Inflammatory macrophage (primary cell): Measurements from ENCODE around the gene FAM217A.
"Not testable (repeated sequence)": the region's sequence is repeated elsewhere in the genome, so short reads cannot be mapped to it uniquely, and the experiment has no call there.

ENCODE experiments used
- DNase-seq, 2 donors: peaks; one replicate each; pipeline ENCODE4 v3.0.0-alpha.2; 2020 to 2022
- total RNA-seq, 18 experiments: gene quantifications; one replicate each; lab custom pipeline; 2026; ENCODE audit warnings: mixed read lengths in 6 of 18, inconsistent platforms in 2 of 18; lab: John Stamatoyannopoulos, UW

The FAM217A gene, protein sequence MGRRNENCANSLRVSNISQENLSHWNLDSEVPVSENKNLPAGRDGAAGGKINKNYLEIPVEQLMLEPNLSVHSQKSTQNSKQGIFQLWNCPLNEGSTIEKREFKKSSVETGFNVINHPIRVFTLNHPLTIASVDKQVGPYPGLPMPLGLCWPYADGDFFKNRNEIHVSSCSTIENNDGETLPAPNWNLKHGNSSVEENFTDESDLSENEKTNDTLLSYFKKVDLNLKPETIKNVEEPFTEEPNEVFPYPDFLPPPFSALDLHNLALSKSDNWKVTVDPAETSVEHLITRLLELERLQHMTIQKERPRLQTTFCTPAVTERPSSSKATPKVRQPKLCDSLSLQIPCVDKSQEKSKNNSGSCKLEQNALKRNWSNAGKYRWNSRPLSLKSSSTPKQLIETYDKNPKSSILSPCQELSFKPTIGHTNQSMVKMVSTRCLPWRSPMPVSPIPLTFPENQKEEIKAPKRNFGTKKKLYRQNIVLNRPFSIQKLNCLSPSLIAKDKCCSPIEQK
- 0 to 0.13 (median 0) reads per million in 18 experiments for total RNA-seq

DNA sequence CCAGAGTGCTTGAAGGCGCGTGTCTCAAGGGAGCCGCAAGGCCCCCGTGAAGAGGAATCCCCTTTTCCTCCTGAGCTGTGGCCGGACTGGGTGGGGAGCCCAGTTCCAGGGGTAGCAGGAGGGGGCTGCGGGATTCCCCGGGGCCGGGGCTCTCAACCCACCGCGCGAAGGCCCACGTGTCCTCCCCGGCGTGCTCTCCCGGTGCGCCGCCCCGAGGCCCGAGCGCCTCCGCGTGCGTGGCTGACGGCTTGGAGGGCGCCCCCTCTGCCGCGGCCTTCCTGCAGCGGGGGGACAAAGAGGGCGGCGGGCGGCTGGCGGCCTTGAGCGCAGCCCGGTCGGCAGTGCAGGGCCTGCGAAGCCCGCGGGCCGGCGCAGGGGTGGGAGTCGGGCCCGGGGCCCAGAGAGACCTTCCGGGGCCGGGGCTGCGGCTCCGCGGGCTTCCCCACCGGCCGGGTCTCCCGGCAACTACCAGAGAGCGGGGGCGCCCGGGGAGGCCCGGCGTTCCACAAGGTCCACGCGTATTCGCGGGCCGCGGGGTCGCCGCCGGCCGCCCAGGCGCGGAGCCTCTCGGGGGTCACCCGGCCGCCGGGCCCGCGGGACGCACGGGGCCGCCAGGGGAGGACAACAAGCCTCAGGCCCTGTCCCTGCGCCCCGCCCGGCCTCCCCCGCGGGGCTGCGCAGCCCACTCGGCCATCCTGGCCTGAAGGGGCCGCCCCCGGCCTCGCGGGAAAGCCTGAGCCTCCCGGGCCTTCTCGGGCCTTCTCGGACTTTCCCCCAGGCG is at the start of gene FAM217A:
Gene FAM217A, minus strand, starts transcription at position 447 of the 781 bp plus-strand sequence. CDS start 1,723 bp downstream, outside the sequence.
- DNase-seq, result no peak

DNA sequence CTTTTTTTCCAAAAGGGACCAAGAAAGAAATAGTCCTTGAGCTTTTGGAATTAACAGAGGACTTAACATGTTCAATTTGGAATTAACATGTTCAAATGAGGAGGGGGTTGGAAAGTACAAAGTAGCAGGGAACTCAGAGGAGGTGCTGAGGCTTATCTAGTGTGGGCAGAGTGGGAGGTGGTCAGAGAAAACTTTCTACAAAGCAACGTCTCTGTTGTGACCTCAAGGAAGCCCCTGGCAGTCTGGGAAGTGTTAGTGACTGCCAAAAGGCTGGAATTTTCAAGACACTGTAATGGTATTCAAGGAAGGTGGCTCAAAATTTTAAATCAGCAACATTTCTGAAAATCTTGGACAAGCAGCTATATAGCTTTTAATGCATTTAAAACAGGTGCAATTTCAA is 49.1 kb upstream of the FAM217A start:
- DNase-seq, result no peak

DNA sequence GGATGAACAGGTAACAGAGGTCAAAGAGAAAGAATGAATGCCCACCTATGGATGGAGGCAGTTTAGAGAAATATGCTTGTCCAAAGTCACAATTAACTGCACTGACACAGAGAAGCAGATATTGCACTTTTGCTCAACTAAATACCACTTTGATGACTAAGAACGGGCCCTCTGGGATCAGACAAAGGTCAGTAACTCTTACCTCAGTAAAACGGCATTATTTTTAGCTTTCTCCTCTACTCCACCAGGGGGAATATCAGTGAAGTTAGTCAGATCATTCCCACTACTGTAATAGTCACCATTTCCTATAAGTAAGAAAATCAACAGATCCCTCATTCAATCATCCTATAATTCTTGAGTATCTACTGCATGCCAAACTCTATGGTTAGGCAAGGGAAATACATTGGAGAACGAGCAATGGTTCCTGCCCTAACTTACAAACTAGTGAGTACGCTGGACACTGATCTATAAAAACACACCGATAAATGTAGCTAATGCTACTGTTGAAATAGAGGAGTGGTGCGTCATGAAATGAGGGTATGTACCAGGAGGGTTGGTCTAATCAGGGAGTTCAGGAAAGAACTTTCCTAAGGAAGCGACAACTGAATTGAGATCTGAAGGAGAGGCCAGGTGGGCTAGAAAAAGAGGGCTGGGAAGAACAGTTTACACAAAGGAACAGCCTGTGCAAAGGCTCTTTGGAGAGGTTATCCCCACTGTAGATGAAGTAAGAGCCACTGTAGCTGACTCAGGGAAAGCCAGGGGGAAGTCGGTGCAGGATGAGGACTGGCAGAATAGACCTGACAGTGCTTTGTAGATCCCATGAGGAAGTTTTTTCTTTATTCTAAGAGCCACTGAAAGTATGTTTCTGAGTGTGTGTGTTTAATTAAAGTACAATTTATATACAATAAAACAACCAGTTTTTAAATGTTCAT is 47.3 kb upstream of the FAM217A start:
- DNase-seq, result no peak

DNA sequence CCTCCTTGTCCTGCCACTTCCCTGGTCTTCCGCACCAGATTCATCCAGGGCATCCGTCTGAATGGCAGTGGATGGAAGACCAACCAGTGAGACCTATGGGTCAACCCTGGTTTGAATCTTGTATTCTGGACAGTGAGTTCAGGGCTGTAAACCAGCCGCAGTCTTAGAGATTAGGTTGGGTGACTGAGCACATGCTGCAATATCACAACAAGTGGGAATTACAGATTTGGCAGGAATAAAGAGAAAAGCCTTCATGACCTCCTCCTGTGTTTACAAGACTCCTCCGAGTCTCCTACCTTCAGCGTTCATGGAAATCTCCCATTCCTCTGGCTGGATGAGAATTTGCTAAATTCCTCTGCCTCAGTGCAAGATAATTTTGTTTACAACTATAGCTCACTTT is 46.6 kb upstream of the FAM217A start:
- no peak for DNase-seq

DNA sequence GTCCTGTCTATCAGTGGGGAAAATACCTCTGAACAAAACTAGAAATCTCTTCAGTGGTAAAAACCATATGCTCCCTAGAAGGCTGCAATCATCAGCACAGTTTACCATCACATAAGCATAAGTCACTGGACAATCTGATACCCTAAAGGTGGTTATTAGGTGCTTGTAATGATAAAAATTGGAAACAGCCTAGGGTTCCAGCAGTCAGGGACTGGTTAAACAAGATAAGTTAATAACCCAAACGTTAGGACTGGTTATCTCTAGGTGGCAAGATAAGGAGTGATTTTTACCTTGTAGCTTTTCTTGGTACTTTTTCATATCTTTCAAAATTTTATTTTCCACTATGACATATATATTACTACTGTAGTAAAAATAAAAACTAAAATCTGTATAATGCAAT is 45.4 kb upstream of the FAM217A start:
- no peak for DNase-seq

DNA sequence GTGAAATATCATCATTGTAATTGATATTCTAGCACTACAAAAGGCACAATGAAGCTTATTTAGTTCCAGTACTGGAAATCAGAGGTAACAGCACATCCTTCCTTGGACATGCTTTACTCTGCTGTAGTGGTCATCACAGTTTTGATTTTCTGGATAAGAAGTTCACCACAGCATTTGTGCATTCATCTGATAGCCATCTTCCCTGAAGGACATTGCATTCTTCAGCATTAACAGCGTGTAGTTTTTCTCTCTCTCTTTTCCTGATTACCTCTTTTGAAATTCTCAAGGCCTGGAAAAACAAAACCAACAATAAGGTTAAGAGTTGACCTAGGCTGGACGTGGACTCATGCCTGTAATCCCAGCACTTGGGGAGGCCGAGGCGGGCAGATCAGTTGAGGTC is 36.8 kb upstream of the FAM217A start:
- DNase-seq, result no peak

DNA sequence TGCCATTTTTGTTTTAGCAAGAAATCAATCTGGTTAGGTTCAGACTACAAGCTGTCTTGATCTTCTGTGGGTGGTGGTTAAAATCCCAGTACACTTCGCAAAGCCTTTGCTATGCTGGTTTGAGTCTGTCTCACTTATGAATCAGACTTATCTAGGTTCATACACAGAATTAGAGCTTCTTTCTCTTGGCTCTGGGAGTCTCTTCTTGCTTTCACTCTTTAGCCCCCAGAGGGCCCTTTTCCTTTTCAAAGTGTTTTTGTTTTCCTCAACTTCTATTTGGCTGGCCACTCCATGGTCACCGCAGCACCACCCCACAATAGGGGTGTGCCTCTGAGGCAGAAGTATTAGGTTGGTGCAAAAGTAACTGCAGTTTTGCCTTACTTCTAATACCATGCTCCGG is 35.2 kb upstream of the FAM217A start:
- DNase-seq, result no peak

DNA sequence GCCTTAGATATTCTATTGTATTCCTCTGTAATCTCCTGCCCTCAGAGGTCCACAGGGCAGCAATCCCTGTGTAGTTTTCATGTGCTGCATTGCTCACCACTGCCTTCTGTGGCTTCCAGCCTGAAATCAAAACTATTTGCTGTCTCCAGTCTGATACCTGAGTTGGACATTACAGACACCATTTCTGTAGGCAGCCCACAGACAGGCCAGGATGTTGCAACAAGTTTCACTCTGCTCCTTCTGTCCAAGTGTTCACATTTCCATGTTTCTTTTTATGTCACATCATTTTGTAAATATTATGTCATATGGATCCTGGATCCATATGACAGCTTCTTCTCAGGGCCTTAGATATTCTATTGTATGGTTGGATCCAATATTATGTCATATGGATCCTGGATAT is 34.7 kb upstream of the FAM217A start:
- no peak for DNase-seq

DNA sequence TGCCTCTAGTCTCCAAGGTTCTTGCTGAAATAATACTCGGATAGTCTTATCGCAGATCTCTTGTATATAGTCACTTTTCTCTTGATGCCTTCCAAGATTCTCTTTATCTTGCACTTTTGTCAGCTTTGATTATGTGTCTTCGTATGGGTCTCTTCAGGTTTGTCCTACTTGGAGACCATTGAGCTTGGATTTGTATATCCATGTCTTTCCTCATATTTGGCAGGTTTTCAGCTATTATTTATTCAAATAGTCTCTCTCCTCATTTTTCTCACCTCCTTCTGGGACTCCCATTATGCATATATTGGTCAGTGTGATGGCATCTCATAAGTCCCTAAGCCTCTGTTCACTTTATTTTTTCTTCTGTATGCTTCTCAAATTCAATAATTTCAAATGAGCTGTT is 33.4 kb upstream of the FAM217A start:
- DNase-seq, result no peak

DNA sequence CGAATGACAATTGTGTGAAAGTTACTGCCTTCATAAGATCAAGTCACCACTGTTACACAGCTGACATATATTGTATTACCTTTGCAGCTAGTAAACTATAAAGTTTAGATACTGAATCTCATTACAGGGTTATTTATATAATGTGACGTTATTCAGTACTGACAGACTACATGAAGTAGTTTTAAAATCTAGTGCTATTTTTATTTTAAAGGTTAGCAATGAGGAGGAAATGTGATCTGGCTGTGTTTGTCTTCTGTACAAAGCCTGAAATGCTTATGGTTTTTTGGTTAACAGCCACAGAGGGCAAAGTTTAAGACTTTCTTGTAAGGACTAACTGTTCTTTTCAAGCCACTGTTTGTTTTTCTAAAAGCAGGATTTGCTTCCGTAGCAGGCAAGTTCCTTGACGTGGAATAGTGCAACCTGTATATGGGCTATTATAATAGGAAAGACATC is 30.5 kb upstream of the FAM217A start:
- DNase-seq, result not testable (repeated sequence)

DNA sequence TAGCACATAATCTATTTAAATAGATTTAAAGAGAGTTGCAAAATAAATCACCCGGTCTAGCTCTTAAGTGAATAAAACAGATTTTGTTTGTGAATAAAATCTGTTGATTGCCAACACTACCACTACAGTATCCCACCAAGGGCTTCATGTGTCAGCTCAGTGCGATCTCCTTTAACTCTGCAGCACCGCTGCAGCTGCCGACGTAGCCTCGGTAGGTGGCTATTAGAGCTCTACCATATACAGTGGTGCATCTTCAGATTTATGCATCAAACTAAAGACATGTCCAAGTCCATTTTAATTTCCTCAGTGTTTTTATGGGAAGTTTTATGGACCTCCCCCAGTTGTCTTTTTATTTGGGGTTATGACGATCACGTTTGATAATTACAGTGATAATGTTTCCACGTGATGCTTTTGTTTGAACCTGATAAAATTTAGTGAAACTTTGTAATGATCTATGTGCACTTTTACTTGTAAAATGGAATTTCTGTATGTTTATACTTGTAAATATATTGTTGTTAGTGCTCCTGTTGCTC is 29.7 kb upstream of the FAM217A start:
- DNase-seq, result no peak

DNA sequence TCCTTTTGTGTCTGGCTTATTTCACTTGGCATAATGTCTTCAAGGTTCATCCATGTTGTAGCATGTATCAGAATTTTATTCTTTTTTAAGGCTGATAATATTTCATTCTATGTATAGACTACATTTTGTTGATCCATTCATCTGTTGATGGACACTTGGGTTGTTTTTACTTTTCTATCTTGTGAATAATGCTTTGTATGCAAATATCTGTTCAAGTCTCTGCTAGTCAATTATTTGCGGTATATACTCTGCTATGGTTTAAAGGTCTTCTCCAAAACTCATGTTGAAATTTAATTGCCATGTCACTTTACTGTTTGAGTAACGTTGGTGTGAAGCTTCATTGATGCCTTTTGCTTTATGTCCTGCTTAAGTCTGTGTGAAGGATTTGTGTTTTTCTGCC is 28.9 kb upstream of the FAM217A start:
- no peak for DNase-seq

DNA sequence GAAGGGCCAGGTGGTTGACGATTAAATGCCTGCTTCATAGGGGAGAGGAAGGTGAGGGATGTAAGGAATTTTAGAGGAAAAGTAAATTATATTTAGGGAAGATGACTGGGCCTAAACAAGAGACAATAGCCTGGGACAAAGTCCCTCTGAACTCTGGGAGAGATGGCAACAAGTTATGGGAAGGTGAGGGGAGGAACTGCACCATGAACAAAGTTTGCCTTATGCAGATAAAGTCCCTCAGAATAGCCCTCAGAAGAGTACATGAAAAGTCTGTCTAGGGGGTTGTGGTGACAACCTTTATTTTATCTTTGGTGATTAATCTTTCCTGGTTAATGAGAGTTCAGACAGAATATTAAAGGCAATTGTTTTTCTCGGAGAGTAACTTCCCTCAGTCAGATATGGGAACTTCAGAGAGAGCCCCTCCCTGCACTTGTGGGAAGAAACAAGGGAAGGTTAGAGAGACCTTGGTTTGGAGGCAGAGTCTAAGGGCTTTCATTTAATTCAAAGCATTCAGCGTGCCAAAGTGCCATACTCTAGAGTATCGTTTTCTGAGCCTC is 27.1 kb upstream of the FAM217A start:
- no peak for DNase-seq

DNA sequence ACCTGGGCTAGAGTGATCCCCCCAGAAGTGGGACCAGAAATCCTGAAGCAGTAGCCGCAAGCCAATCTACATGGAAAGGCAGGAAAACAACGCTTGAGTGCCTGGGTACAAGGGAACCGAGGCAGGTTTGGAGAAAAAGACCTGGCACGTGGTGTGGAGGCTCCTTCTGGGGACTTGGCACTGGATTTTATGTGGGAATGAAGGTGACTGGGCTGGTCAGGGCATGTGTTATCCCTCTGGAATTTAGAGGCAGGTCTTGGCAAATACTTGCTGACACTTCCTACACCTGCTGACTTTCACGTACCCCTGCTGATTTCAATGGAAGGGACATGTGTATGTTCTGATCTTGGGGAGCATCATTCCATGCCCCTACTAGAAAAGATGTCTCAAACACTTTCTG is 25.0 kb upstream of the FAM217A start:
- no peak for DNase-seq

DNA sequence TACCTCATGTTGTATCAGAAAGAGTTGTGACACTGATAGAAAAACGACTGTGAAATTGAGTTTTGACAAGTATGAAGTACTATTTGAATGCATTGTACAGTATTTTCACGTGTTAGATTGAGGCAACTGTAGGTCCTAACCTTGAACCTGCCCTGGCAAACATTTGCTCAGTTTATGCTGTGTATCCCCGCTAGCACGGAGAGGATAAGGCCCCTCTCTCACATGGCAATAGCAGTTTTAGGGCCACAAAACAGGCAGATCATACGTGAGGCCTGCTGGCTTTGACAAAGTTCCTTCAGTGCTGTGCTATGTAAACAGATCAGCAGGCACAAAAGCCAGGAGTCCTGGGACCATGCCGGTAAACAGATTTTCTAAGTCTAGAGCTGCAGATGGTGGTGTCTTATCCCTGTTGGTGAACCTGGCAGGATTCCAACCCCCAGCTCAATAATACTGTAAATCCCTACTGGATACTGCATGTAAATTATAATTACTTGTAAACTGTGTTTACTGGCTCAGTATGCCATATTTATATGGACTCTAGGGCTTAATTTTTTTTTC is 23.8 kb upstream of the FAM217A start:
- DNase-seq, result no peak

DNA sequence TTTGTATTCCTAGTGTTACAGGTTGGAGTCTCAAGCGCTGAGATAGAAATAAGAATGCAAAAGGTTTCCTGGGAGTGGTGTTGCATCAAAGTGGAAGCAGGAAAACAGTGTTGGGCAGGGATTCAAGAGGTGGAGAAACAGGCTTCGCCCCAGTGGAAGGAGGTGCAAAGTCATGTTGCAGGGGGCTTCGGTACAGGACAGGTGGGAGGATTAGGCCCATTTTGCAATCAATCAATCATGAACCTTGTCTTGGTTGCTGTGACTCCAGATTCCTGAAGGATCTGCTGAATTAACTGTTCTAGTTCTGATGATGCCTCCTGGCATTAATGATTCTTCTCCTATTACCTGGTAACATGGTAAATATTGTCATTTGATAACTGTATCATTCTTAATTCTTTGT is 22.4 kb upstream of the FAM217A start:
- no peak for DNase-seq

DNA sequence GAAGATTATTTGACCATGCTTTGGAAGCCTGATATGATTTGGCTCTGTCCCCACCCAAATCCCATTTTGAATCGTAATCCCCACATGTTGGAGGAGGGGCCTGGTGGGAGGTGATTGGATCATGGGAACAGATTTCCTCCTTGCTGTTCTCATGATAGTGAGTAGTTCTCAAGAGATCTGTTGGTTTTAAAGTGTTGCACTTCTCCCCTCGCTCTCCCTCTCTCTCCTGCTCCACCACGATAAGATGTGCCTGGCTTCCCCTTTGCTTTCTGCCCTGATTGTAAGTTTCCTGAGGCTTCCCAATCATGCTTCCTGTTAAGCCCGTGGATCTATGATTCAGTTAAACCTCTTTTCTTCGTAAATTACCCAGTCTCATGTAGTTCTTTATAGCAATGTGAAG is 21.7 kb upstream of the FAM217A start:
- DNase-seq, result no peak

DNA sequence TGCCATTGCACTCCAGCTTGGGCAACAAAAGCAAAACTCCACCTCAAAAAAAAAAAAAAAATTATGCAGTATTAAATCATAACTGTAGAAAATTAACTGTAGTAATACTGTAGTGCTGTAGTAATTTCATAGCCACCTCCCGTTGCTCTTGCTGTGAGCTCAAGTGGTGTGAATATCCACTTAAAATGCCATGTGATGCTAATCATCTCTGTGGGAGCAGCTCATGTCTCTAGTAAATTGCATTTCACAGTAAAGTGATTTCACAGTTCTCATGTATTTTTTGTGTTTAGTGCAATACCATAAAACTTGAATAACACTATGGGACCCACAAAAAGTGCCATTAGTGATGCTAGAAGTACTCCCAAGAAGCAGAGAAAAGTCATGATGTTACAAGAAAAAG is 14.4 kb upstream of the FAM217A start:
- no peak for DNase-seq

DNA sequence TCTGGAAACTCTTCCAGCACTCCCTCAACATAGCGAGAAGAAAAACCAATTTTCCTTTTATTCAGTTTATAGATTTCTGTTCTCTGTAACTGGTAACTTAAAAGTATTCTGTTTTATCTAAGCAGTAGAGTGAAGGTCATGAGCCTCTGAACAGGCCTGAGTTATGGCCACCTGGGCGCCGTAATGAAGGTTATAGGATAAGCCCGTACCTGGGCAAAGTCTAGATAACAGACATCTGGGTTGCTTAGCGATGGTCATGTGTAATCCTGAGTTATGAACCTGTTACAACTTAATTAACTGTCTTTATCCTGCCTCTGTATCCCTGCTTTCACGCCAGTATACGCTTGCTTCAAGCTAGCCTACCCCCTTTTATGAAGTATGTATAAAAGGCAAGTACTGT is 13.0 kb upstream of the FAM217A start:
- DNase-seq, result no peak

DNA sequence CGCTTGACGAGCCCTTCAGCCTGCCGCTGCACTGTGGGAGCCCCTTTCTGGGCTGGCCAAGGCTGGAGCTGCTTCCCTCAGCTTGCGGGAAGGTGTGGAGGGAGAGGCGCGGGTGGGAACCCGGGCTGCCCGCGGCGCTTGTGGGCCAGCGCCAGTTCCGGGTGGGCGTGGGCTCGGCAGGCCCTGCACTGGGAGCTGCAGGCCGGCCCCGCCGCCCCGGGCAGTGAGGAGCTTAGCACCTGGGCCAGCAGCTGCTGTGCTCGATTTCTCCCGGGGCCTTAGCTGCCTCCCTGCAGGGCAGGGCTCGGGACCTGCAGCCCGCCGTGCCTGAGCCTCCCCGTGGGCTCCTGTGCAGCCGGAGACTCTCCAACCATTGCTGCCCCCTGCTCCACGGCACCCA is 11.1 kb upstream of the FAM217A start:
- DNase-seq, result not testable (repeated sequence)

DNA sequence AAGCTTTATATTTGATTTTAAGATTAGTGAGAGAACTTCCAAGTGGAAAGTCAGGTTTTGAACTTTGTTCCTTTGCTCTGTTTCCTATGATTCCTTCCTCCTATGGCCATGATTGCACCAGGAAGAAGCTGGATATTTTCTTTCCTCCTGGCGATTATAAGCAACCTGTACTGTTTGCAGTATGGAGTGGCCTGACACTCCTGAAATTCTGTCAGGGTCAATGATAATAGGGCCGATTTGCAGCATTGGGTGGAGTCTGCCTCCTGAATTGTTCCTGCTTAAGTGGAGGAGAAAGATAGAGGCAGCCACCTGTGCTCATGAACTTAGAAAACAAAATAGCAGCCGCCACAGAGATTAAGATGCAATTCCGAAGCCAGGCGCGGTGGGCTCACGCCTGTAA is 9.8 kb upstream of the FAM217A start:
- no peak for DNase-seq

DNA sequence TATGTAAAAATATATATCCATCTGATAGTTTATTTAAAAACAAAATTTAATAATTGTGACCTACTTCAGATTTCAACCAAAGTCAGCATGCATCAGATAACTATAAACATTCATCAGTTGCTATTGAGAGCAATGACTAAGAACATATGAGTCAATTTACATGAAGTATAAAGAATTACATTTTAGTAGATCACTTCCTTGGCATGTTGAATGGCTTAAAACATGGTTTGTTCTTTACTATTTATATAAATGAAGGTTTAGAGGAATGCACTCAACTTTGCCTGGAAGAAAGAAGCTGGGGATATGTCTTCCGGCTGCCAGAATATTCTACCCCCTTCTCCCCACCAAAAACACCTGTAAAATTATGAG is 6.4 kb upstream of the FAM217A start:
- no peak for DNase-seq
